Memory B cell (primary cell): ENCODE measurements around the gene SDF4.

Source experiments
- ATAC-seq: fragments of 150-1000 bp; cut with Tn5 transposase; 2 replicates; pipeline ENCODE4 v1.10.0; 2021; ENCODE audit warnings: low read depth, mild to moderate bottlenecking, moderate library complexity
- DNase-seq, 2 donors: peaks; one replicate each; pipeline ENCODE4 v3.0.0; 2022; ENCODE audit warnings: low spot score in 2 of 2
- H3K27ac Mint-ChIP-seq: one replicate; pipeline ENCODE4 v1.8.0; 2022; ENCODE audit warnings: mild to moderate bottlenecking, moderate library complexity, mixed read lengths
- H3K27me3 Mint-ChIP-seq: one replicate; pipeline ENCODE4 v1.8.0; 2022; ENCODE audit warnings: mixed read lengths
- H3K36me3 Mint-ChIP-seq: one replicate; pipeline ENCODE4 v1.8.0; 2022; ENCODE audit warnings: mild to moderate bottlenecking, mixed read lengths
- H3K4me1 Mint-ChIP-seq: one replicate; pipeline ENCODE4 v1.8.0; 2022; ENCODE audit warnings: mixed read lengths
- H3K4me3 Mint-ChIP-seq: one replicate; pipeline ENCODE4 v1.8.0; 2022; ENCODE audit warnings: mild to moderate bottlenecking, moderate library complexity, mixed read lengths
- H3K9me3 Mint-ChIP-seq: one replicate; pipeline ENCODE4 v1.8.0; 2022; ENCODE audit warnings: mixed read lengths

The SDF4 gene

DNA sequence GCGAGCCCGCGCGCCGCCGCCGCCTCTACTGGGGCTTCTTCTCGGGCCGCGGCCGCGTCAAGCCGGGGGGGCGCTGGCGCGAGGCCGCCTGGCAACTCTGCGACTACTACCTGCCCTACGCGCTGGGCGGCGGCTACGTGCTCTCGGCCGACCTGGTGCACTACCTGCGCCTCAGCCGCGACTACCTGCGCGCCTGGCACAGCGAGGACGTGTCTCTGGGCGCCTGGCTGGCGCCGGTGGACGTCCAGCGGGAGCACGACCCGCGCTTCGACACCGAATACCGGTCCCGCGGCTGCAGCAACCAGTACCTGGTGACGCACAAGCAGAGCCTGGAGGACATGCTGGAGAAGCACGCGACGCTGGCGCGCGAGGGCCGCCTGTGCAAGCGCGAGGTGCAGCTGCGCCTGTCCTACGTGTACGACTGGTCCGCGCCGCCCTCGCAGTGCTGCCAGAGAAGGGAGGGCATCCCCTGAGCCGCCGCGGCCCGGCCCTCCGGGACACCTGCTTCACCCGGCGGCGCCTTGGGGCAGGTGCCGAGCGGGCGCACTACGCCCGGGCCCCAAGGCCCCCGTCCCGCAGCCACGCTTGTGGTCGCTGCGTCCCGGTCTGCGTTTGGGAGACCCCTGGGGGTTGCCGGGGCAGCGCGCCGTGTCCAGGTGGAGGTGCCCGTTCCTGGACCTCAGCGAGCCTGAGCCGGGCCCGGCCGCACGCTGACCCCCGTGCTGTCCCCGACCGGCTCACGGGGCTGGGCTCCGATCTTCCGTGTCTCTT lies 1.2 kb upstream of the SDF4 start:
- Mint-ChIP-seq H3K4me1 (peaks cover 21% of the 10 kb centered on the region), H3K27me3 (peaks cover 2% of the 10 kb centered on the region), H3K27ac (no peak overlapping the region), H3K36me3 (peaks cover 5% of the 10 kb centered on the region), H3K9me3 (no peaks in the 10 kb centered on the region), H3K4me3 (peak overlapping the region; percentile 78)
- no peak for ATAC-seq
- no peak for DNase-seq

DNA sequence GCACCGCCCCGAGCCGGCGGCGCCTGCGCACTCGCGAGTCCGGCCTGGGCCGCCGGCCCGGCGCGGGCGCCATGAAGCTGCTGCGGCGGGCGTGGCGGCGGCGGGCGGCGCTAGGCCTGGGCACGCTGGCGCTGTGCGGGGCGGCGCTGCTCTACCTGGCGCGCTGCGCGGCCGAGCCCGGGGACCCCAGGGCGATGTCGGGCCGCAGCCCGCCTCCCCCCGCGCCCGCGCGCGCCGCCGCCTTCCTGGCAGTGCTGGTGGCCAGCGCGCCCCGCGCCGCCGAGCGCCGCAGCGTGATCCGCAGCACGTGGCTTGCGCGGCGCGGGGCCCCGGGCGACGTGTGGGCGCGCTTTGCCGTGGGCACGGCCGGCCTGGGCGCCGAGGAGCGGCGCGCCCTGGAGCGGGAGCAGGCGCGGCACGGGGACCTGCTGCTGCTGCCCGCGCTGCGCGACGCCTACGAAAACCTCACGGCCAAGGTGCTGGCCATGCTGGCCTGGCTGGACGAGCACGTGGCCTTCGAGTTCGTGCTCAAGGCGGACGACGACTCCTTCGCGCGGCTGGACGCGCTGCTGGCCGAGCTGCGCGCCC lies 501 bp upstream of the SDF4 start, which contains the start of gene B3GALT6:
B3GALT6 (plus strand) TSS at position 30 of the 588 bp plus-strand sequence; CDS start at position 72, 42 bp downstream.
- peaks cover 21% of the 10 kb centered on the region for H3K4me1 Mint-ChIP-seq
- peak within 1 kb of the TSS; percentile 90 for H3K4me3 Mint-ChIP-seq
- no peaks in the 10 kb centered on the region for H3K9me3 Mint-ChIP-seq
- ATAC-seq = no peak
- DNase-seq = no peak
- peak within 1 kb of the TSS; percentile 81 for H3K27ac Mint-ChIP-seq
- peaks cover 5% of the 10 kb centered on the region for H3K36me3 Mint-ChIP-seq
- no peaks in the 10 kb centered on the region for H3K27me3 Mint-ChIP-seq

DNA sequence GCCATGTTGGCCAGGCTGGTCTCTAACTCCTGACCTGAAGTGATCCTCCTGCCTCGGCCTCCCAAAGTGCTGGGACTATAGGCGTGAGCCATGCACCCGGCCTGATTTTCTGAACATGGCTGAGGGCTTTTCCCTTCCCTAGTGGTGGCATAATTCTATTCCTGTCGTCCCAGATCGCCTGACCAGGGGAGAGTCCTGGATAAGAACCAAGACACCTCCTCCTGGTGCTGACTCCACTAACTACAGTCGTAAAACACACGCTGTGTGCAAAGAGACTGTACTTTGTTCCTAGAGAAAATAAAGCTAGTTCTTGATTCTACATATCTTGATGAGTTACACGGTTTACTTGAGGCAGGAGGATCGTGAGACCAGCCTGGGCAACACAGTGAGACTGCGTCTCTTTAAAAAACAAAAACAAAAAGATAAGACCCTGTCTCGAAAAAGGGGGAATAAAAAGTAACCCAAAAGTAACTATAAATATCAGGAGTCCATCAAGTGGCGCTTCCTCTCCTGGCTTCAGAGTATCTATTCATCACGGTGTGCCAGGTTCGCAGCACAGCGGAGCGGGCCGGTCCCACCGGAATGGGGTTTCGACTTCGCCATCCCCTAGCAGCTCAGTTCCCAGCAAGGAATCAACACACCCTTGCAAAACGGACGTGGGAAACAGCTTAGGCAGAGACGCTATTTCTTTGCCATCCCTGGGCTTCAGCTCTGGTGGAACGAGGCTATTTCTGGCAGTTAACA lies 973 bp downstream of the SDF4 start:
- no peak for DNase-seq
- H3K36me3 Mint-ChIP-seq = peaks cover 7% of the 10 kb centered on the region
- ATAC-seq = no peak

DNA sequence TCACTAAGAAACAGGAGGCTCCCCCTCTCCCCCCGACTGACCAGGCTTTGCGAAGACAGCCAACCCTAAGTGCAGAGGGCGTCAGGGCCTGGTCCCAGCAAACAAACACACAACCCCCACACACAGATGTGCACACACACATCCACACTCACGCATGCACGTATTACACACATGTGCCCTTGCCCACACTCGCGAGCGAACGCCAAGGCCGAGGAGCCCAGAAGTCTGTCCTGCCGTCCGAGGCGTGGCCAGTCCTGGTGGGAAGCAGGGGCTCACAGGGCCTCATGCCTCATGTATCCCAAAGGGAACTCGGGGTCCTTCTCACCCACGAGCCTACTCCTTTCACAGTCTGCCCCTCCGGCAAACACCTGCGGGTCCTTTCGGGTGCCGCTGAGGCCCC lies 2.0 kb downstream of the SDF4 start:
- no peak overlapping the region for H3K27ac Mint-ChIP-seq

More for the DNA sequence above, 973 bp downstream of the SDF4 start:
- Mint-ChIP-seq H3K27ac (peak overlapping the region; percentile 81), H3K9me3 (no peaks in the 10 kb centered on the region), H3K27me3 (no peaks in the 10 kb centered on the region), H3K4me3 (peak overlapping the region; percentile 90), H3K4me1 (peaks cover 23% of the 10 kb centered on the region)

DNA sequence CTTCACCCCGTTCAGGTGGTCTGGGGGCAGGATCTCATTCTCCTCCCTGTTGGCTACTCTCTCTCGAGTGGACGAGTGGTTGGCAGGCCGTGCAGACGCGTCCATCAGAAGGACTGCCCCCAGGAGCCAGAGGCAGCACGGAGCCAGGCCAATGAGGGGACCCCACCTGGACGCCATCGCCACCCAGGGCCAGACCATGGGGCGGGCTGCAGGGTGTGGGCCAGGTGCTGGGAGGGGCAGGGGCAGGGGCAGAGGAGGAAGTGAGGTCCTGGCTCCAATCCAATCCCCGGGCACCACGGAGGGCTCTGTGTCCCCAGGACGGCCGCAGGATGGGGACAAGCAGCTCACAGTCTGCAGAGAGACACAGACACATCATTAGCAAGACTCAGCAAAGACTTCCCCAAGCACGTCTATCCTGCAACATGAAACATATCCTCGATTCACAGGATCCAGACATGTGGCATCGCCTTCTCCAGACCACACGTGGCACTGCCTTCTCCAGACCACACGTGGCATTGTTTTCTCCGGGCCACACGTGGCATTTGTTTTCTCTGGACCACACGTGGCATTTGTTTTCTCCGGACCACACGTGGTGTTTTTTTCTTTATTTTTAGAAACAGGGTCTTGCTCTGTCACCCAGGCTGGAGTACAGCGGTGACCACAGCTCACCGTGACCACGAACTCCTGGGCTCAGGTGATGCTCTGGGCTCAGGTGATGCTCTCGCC lies 3.0 kb downstream of the SDF4 start:
- Mint-ChIP-seq H3K36me3 (peaks cover 17% of the 10 kb centered on the region), H3K27ac (peak overlapping the region; percentile 41), H3K4me3 (no peak overlapping the region), H3K4me1 (peaks cover 19% of the 10 kb centered on the region), H3K9me3 (no peaks in the 10 kb centered on the region), H3K27me3 (no peaks in the 10 kb centered on the region)
- no peak for DNase-seq
- ATAC-seq = no peak

More for the DNA sequence above, 2.0 kb downstream of the SDF4 start:
- Mint-ChIP-seq H3K9me3 (no peaks in the 10 kb centered on the region), H3K36me3 (peaks cover 13% of the 10 kb centered on the region), H3K4me1 (peaks cover 26% of the 10 kb centered on the region), H3K27me3 (no peaks in the 10 kb centered on the region), H3K4me3 (peak overlapping the region; percentile 57)
- ATAC-seq (no peak), DNase-seq (no peak)

GRCh38 chr1:1228187-1228586 lies 3.6 kb downstream of the SDF4 start:
- Mint-ChIP-seq H3K4me1 (peaks cover 17% of the 10 kb centered on the region), H3K36me3 (peaks cover 21% of the 10 kb centered on the region), H3K4me3 (no peak overlapping the region), H3K27me3 (no peaks in the 10 kb centered on the region), H3K9me3 (no peaks in the 10 kb centered on the region), H3K27ac (no peak overlapping the region)
- ATAC-seq (no peak), DNase-seq (no peak)

DNA sequence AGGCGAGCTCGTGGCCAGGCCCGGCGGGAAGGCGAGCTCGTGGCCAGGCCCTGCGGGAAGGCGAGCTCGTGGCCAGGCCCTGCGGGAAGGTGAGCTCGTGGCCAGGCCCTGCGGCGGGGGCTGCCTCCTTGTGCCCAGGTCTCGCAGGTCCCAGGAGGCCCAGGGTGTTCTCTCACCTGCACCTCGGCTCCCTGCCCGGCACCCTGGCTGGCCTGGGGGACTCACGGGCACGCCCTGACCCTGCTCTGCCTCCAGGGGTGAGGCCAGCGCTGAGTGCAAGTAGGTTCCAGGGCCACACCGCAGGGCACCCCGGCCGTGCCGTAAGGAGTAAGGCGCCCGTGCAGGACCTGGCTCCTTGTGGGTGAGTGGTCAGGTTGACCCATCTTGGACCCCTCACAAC lies 4.4 kb downstream of the SDF4 start:
- Mint-ChIP-seq H3K27me3 (no peaks in the 10 kb centered on the region), H3K9me3 (no peaks in the 10 kb centered on the region), H3K27ac (no peak overlapping the region), H3K36me3 (peaks cover 27% of the 10 kb centered on the region), H3K4me3 (no peak overlapping the region), H3K4me1 (peaks cover 17% of the 10 kb centered on the region)
- ATAC-seq (no peak), DNase-seq (no peak)

- peaks cover 27% of the 10 kb centered on the region for H3K36me3 Mint-ChIP-seq
- H3K4me1 Mint-ChIP-seq = peaks cover 17% of the 10 kb centered on the region
- ATAC-seq (no peak), DNase-seq (no peak)
- H3K4me3 Mint-ChIP-seq = no peak overlapping the region
- no peaks in the 10 kb centered on the region for H3K9me3 Mint-ChIP-seq
- no peaks in the 10 kb centered on the region for H3K27me3 Mint-ChIP-seq
- H3K27ac Mint-ChIP-seq = no peak overlapping the region
Measured at GRCh38 chr1:1226566-1227362, 5.0 kb downstream of the SDF4 start.

DNA sequence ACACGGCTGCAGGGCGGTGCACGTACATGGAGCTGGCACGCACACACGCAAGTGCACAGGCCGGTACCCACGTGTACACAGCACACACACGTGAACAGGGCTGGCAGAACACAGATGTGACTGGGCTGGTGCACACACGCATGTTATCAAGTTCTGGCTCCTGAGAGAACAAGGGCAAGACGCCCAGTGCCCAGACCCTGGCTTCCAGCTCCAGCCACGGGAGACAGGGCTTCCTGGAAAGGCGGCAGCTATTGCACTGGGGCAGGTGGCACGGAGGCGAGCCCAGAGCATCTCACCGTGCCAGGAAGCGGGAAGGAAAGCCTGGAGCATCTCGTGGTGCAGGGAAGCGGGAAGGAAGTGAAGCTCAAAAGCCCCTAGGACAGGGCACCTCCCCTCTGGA lies 5.9 kb downstream of the SDF4 start:
- Mint-ChIP-seq H3K27ac (no peak overlapping the region), H3K4me3 (no peak overlapping the region), H3K27me3 (no peaks in the 10 kb centered on the region), H3K36me3 (peaks cover 30% of the 10 kb centered on the region), H3K9me3 (no peaks in the 10 kb centered on the region), H3K4me1 (peaks cover 17% of the 10 kb centered on the region)
- DNase-seq (no peak), ATAC-seq (no peak)

DNA sequence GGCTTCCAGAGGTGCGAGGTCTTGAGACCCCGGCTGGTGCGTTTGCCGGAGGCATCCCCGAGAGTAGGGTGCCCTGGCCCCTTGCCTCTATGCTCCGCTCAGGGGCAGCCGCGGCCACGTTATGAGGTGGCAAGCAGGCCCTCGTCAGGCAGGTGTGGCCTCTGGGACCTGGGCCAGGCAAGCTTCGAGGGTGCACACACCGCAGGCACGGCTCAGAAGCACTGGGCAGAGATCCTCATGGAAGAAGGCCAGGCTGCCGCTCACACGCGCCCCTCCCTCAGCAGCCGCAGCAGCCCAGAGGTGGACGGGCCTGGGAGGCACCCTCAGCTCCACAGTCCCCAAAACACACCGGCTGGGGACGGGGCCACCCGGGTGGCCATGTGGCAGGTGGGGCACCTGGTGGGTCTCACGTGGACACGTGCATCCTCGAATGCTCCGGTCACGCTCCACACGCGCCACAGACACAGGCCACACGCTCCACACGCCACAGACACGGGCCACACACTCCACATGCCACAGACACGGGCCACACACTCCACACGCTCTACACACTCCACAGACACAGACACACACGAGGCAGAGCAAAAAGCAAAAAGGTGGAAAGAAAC lies 6.5 kb downstream of the SDF4 start:
- Mint-ChIP-seq H3K27ac (no peak overlapping the region), H3K4me3 (no peak overlapping the region), H3K9me3 (no peaks in the 10 kb centered on the region), H3K27me3 (no peaks in the 10 kb centered on the region), H3K4me1 (peaks cover 13% of the 10 kb centered on the region), H3K36me3 (peaks cover 33% of the 10 kb centered on the region)
- ATAC-seq (no peak), DNase-seq (no peak)

DNA sequence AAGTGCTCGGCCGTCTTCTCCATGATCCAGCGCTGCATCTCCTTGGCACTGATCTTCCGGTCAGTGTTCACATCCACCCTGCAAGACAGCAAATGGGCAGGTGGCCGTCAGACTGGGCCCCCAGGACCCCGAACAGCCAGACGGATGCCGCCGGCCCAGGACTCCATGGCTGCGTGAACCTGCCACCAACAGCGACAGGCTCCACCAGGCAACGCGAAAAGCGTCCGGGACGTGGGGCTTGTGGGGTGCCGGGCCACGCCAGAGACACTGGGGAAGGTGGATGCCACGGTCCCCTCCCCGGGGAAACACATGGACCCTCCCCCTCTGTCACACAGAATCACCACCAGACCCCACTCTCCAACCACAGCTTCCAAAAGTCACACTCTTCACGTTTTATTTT lies 7.9 kb downstream of the SDF4 start:
- ATAC-seq (no peak), DNase-seq (no peak)
- Mint-ChIP-seq H3K27ac (no peak overlapping the region), H3K27me3 (no peaks in the 10 kb centered on the region), H3K36me3 (peaks cover 32% of the 10 kb centered on the region), H3K4me3 (no peak overlapping the region), H3K4me1 (peaks cover 6% of the 10 kb centered on the region), H3K9me3 (no peaks in the 10 kb centered on the region)

GRCh38 chr1:1223321-1223720 lies 8.5 kb downstream of the SDF4 start:
- Mint-ChIP-seq H3K36me3 (peaks cover 33% of the 10 kb centered on the region), H3K4me1 (peaks cover 6% of the 10 kb centered on the region), H3K27ac (no peak overlapping the region), H3K9me3 (no peaks in the 10 kb centered on the region), H3K4me3 (no peak overlapping the region), H3K27me3 (no peaks in the 10 kb centered on the region)
- ATAC-seq (no peak), DNase-seq (no peak)
